Stimulated activated CD4-positive, alpha-beta T cell treated with anti-CD3 and anti-CD28 coated beads, TNF-alpha, amount 100 ng/mL, for 48 hours (primary cell): ENCODE results near the gene AGXT.
A peak's percentile ranks its signal among the peaks of the same experiment; 100 is the strongest.

Experiments used
- DNase-seq, 3 donors: peaks; one replicate each; pipeline ENCODE4 v3.0.0-alpha.2; 2020; ENCODE audit warnings: low read depth in 3 of 3

AGXT gene

GRCh38 chr2:240885566-240885965, 16.9 kb downstream of the AGXT start:
- no peak for DNase-seq

DNA sequence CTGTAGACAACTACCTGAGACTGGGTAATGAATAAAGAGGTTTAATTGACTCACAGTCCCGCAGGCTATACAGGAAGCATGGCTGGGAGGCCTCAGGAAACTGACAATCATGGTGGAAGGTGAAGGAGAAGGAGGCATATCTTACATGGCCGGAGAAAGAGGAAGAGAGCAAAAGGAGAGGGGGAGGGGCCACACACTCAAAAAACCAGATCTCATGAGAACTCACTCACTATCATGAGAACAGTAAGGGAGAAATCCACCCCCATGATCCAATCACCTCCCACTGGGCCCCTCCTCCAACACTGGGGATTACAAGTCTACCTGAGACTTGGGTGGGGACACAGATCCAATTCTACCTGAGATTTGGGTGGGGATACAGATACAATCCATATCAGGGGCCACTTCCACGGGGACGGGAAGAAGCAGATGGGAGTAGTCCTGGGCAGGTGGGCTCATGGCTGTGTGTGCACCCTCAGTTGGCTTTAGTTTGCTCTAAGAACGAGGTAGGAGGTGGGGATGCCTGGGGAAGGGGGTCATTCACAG, 17.5 kb downstream of the AGXT start:
- DNase-seq: no peak

- no peak for DNase-seq
Observed at GRCh38 chr2:240886678-240887609, 18.3 kb downstream of the AGXT start.

GRCh38 chr2:240887631-240888030, 19.0 kb downstream of the AGXT start:
- no peak for DNase-seq

GRCh38 chr2:240888130-240888889, 19.7 kb downstream of the AGXT start:
- DNase-seq: no peak

DNA sequence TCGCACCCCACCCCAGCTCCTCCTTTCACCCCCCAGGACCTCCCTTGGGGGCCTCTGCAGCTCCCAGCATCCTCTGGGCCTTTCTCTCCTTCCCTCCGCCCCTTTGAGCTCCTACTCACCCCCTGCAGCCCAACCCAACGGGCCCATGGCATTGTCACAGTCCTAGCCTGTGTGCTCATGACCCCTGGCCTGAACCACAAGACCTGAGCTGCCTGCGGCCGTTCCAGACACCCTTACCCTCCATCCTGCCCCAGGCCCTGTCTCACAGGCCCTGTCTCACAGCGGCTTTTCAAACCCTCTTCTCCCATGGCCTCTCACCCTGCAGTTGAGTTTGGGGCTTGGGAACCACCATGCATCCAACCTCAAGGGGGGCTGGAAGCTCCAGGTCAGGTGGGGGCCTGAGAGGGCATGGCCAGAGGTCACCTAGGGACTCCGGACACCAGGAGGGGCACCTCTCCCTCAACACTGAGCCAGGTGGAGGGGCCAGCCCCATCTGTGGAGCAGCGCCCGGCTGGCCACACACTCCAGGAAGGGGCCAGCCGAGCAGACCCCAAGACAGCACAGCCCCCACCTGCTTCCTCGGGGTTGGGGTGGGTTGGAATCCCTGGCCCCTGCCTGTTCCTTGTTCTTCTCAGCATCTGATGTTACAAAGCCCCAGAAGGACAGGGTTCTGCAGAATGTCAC, 20.4 kb downstream of the AGXT start:
- DNase-seq: no peak

- no peak for DNase-seq
Observed at GRCh38 chr2:240889601-240890560, 21.3 kb downstream of the AGXT start.

DNA sequence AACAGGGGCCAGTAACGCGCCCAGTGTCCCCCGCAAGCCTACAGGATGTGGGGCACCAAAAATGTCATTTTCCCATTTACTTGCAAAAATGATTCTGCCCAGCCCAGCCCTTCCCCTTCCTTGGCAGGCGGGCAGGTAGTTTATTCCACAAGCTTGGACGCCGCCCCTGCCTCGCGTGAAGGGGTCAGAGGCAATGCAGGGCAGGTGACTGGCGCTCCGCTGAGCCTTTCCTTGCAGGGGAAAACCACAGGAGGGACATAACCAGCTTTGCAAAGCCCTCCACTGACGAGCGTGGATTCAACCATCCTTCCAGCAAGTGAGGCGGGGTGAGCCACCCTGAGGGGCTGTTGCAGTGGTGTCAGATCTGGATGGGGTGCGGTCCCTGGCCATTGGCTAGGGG, 22.1 kb downstream of the AGXT start:
- no peak for DNase-seq

DNA sequence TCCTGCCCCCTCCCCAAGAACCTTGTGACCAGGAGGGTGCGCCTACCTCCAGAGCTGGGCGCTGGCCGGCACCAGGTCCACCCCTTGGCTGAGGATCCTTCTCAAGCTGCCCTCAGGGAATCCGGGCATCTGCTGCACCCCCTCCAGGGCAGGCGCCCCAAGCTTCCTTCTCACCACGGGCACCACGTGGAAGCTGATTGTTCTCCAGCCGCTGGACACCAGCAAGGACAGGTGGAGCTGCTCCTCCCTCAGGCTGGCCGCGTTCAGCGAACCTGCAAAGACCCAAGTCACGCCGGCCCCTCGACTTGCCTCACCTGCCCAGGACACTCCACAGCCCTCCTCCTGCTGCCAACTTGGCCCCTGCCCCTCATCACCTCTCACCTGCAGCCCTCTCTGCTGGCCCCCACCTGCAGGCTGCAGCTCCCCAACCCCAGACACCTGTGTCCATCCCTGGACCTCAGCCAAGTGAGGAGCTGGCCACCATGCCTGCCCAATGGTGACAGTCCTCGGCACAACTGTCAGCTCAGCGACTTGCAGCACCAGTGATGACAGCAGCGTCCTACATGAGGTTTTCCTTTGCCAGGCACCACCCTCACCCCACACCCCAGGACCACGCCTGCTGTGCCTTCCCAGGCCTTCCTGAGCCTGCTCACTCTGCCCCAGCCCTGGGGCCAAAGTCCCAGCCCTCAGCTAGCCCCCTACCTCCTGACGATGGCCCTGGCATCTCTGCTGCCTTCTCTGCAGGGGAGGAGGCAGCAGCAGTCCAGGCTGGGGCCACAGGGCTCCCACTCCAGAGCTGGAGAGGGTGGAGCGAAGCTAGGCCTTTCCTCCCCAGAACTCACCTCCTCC, 23.1 kb downstream of the AGXT start:
- no peak for DNase-seq

DNA sequence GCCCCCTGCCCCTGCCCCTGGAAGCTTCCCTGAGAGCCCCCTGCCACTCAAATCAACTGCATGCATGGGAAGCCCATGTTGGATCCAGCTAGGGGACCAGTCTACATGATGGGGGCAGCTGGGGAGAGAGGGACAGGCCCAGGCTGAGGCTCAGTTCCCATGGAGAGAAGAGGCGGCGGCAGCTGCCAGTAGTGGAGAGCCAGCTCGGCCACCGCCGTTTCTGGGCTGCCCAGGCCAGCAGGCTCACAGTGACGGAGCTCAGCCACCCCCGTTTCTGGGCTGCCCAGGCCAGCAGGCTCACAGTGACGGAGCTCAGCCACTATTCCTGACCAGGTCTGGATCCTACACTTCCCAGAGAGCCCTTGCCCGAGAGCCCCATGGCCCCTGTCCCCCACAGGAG, 23.7 kb downstream of the AGXT start:
- DNase-seq: no peak

DNA sequence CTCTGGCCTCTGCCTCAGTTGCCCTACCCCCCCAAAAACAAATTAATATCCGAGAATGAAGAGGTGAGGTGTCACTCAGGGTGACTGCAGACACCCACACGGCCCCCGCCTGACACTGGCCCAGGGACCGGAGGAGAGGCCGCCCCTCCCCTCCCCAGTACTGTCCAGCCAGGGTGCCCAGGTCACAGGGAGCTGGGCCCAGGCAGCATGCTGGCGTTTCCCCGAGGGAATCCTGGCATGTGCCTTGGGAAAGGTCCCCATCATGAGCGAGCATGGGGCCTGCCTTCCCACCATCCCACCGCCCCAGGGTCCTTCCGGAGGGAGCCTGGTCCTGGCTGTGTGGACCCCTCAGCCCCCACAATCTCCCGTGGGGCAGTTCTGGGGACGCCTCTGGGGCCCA, 24.3 kb downstream of the AGXT start:
- DNase-seq: no peak

DNA sequence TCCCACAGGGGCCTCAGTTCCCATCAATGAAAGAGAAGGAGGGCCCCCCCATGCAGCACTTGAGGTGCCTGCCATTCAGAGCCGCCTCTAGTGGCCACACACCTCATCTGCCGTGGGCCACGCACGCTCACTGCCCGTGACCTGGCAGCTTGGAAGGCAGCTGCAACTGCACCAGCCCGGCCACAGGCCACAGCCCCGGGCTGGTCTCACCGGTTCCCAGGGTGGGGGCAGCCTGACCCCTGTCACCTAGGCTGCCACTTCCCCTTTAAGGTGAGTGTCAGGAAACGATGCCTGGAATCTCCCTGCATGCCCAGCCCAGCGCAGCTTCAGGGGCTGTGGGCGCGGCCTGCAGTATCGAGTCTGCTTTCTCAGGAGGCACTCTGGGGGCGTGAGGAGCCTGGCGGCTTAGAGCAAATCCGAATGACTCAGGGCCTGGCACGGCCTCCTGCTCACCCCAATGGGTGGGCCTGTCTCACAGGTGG, 24.8 kb downstream of the AGXT start:
- DNase-seq: peak in 1 of 3 donors; percentile 66

- no peak for DNase-seq
Observed at GRCh38 chr2:240894006-240894405, 25.4 kb downstream of the AGXT start.

- no peak for DNase-seq
Observed at GRCh38 chr2:240894836-240895558, 26.4 kb downstream of the AGXT start.

- no peak for DNase-seq
Observed at GRCh38 chr2:240895656-240896388, 27.2 kb downstream of the AGXT start, which contains the start of gene MAB21L4. Gene MAB21L4 (minus strand): TSS chr2:240896156. CDS start chr2:240895997, 159 bp downstream.

- DNase-seq: no peak
Observed at GRCh38 chr2:240896394-240896793, 27.8 kb downstream of the AGXT start.

DNA sequence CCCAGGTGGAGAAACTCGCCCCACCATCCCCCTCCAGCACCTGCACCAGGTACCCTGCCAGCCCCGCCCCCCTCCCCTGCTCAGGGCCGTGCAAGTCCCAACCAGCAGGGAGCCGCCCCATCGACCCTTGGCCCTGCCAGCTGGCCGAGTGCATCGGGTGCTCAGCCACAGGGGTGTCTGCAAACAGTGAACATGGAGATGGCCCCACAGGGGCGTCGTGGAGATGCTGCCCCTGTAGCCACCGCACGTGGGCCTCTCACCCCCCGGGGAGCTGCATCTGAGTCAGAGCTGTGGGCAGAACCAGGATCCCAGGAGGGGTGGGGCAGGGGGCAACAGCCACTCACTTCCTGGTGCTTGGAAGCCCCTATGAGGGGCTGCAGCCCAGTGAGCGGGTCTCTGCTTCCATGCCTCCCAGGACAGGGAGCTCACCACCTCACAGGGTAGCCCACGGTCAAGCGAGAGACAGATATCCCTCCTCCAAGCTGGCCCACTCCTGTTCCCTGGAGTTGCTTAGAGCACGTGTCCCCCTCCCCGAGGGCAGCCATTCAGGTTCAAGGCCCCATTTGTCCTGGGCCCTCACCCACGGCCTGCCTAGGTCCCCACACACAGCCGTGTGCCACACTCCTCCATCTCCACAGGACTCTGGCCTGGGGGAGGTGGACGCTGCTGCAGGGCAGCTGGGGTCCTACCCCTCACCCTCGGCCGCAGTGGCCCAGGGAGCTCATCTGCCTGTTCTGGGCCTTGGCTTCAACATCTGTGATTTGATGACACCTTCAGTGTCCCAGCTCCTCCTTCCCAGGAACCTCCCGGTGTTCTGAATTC, 28.5 kb downstream of the AGXT start:
- DNase-seq: no peak
